ENCODE measurements around the gene C11orf52. TPM values are rescaled to one million over a fixed set of nuclear protein-coding genes. Genes with fewer than 3 reads are reported as not detected.

The C11orf52 gene
- total and polyA plus RNA-seq, 4 experiments from 2014 or later: not detected

DNA sequence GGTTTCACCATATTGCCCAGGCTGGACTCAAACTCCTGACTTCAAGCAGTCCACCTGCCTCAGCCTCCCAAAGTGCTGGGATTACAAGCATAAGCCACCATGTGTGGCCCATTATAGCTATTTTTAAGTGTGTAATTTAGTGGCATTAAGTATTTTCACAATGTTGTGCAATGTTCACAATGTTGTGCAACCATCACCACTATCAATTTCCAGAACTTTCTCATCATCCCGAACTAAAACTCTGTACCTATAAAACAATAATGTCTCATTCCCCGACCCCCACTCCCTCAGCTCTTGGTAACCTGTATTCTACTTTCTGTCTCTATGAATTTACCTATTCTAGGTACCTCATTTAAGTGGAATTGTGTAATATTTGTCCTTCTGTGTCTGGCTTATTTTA, 31.9 kb upstream of the C11orf52 start:
- ChIA-PET POLR2A (ENCODE audit: partially characterized antibody) (no interaction called here), CTCF (ENCODE audit: partially characterized antibody) (no interaction called here)
- H3K27me3 ChIP-seq (ENCODE audit: insufficient read depth, low read length): no peaks in the 10 kb centered on the region
- Mint-ChIP-seq H3K27ac (no peak overlapping the region), H3K36me3 (peaks cover 9 to 15% of the 10 kb centered on the region in 2 donors), H3K27me3 (no peaks in the 10 kb centered on the region), H3K9me3 (no peaks in the 10 kb centered on the region), H3K4me1 (no peaks in the 10 kb centered on the region), H3K4me3 (no peak overlapping the region)
- no peak overlapping the region for H3K27ac ChIP-seq (ENCODE audit: low read depth, low read length)
- H3K36me3 ChIP-seq (ENCODE audit: insufficient read depth, low read length): no peaks in the 10 kb centered on the region
- H3K4me1 ChIP-seq (ENCODE audit: insufficient read depth, low read length): no peaks in the 10 kb centered on the region
- no peak overlapping the region for H3K4me3 ChIP-seq (ENCODE audit: low read length in 2 of 2)
- no peaks in the 10 kb centered on the region for H3K9me3 ChIP-seq (ENCODE audit: control insufficient read depth in 1 of 2, low read length in 2 of 2)
- intact Hi-C loops (cut with micrococcal nuclease): no loop called here
- no peak for DNase-seq

DNA sequence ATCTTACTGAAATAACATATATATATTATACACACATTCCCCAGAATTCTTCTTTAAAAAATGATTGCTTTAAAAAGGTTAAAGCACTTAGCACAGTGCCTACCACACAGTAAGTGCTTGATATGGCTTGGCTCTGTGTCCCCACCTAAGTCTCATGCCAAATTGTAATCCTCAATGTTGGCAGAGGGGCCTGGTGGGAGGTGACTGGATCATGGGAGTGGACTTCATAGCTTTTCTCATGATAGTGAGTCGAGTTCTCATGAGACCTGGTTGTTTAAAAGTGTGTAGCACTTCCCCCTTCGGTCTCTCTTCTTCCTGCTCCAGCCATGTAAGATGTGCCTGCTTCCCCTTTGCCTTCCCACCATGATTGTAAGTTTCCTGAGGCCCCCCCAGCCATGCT, 13.3 kb upstream of the C11orf52 start:
- peaks cover 0 to 9% of the 10 kb centered on the region in 2 donors for H3K36me3 Mint-ChIP-seq
- intact Hi-C loops (cut with micrococcal nuclease): no loop called here
- Histone ChIP-seq H3K27me3 (ENCODE audit: insufficient read depth, low read length) (no peaks in the 10 kb centered on the region), H3K4me1 (ENCODE audit: insufficient read depth, low read length) (no peaks in the 10 kb centered on the region), H3K9me3 (ENCODE audit: control insufficient read depth in 1 of 2, low read length in 2 of 2) (no peaks in the 10 kb centered on the region), H3K36me3 (ENCODE audit: insufficient read depth, low read length) (no peaks in the 10 kb centered on the region), H3K4me3 (ENCODE audit: low read length in 2 of 2) (no peak overlapping the region), H3K27ac (ENCODE audit: low read depth, low read length) (no peak overlapping the region)
- ChIA-PET CTCF (ENCODE audit: partially characterized antibody) (interaction anchor here (0.7 kb wide), 1 partner anchor 21 kb away, joined by 3 read pairs; no protein-coding TSS in a partner anchor), POLR2A (ENCODE audit: partially characterized antibody) (no interaction called here)
- no peaks in the 10 kb centered on the region for H3K4me1 Mint-ChIP-seq
- H3K9me3 Mint-ChIP-seq: peaks cover 0 to 3% (median 0%) of the 10 kb centered on the region in 8 donors
- no peak for DNase-seq
- H3K27ac Mint-ChIP-seq: no peak overlapping the region
- peaks cover 5 to 12% of the 10 kb centered on the region in 2 donors for H3K27me3 Mint-ChIP-seq
- H3K4me3 Mint-ChIP-seq: no peak overlapping the region

DNA sequence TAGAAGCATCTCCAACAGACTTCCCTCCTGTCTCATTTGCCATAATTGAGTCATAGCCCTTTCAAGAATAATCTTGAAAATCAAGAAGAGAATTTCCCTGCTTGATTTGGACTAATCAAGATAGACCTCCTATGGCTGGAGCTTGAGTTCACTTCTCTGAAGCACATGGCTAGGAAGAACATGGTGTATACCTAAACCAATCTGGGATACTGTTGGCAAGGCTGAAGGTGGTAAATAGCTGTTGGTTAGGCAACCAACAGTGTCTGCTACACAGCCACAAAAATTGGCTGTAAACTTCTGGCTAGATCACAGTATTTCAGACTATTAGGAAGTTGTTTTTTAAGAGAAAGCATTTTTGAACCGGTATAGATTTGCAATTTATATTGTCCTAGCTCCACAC, 12.0 kb upstream of the C11orf52 start:
- Mint-ChIP-seq H3K27me3 (peaks cover 15 to 20% of the 10 kb centered on the region in 2 donors), H3K4me3 (no peak overlapping the region), H3K4me1 (no peaks in the 10 kb centered on the region), H3K36me3 (peaks cover 0 to 9% of the 10 kb centered on the region in 2 donors), H3K27ac (no peak overlapping the region), H3K9me3 (peaks cover 0 to 3% (median 0%) of the 10 kb centered on the region in 8 donors)
- no peaks in the 10 kb centered on the region for H3K27me3 ChIP-seq (ENCODE audit: insufficient read depth, low read length)
- H3K4me1 ChIP-seq (ENCODE audit: insufficient read depth, low read length): no peaks in the 10 kb centered on the region
- no peaks in the 10 kb centered on the region for H3K9me3 ChIP-seq (ENCODE audit: control insufficient read depth in 1 of 2, low read length in 2 of 2)
- no peak overlapping the region for H3K27ac ChIP-seq (ENCODE audit: low read depth, low read length)
- intact Hi-C loops (cut with micrococcal nuclease): no loop called here
- H3K36me3 ChIP-seq (ENCODE audit: insufficient read depth, low read length): no peaks in the 10 kb centered on the region
- POLR2A ChIA-PET (ENCODE audit: partially characterized antibody): interaction anchor here (0.9 kb wide), 1 partner anchor 19 kb away, joined by 5 read pairs; no protein-coding TSS in a partner anchor
- no peak overlapping the region for H3K4me3 ChIP-seq (ENCODE audit: low read length in 2 of 2)
- no peak for DNase-seq
- CTCF ChIA-PET (ENCODE audit: partially characterized antibody): interaction anchor here (1.7 kb wide), 1 partner anchor 25 kb away, joined by 5 read pairs; no protein-coding TSS in a partner anchor

DNA sequence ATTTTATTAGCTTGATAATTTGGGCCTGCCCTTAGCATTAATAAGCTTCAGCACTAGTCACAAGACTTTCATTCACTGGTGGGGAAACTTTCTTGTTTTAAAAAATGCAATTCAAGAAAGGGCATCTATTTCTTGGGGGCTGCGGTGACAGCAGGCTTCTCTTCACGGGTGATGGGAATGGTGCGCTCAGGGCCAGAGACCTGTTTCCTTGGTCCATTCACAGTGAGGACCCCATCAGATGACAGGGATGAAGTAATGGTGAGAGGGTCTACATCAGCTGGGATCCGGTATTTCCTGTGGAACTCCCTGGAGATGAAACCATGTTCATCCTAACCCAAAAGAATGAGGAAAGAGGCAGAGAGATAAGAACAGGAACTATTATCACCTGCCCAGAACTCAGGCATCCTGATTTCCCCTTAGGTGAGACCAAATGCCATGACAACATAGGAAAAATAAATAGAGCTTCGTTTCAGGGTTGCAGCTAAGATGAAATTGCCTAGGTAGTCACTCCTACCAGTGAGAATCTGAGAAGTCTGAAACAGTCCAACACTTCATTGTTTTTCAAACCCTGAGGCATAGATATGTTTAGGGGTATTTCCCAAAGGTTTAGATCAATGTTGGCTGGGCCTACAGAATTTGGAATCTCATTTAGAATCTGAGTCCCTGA, 9.9 kb upstream of the C11orf52 start:
- Mint-ChIP-seq H3K36me3 (peaks cover 0 to 6% of the 10 kb centered on the region in 2 donors), H3K9me3 (peaks cover 0 to 3% (median 0%) of the 10 kb centered on the region in 8 donors), H3K27me3 (peaks cover 19 to 24% of the 10 kb centered on the region in 2 donors), H3K27ac (no peak overlapping the region), H3K4me1 (peaks cover 0 to 4% (median 0%) of the 10 kb centered on the region in 4 donors), H3K4me3 (no peak overlapping the region)
- H3K27ac ChIP-seq (ENCODE audit: low read depth, low read length): no peak overlapping the region
- H3K36me3 ChIP-seq (ENCODE audit: insufficient read depth, low read length): no peaks in the 10 kb centered on the region
- intact Hi-C loops (cut with micrococcal nuclease): no loop called here
- no peaks in the 10 kb centered on the region for H3K4me1 ChIP-seq (ENCODE audit: insufficient read depth, low read length)
- no peaks in the 10 kb centered on the region for H3K27me3 ChIP-seq (ENCODE audit: insufficient read depth, low read length)
- ChIA-PET CTCF (ENCODE audit: partially characterized antibody) (interaction anchor here (1.0 kb wide), 1 partner anchor 23 kb away, joined by 4 read pairs; no protein-coding TSS in a partner anchor), POLR2A (ENCODE audit: partially characterized antibody) (no interaction called here)
- H3K4me3 ChIP-seq (ENCODE audit: low read length in 2 of 2): no peak overlapping the region
- DNase-seq: no peak
- no peaks in the 10 kb centered on the region for H3K9me3 ChIP-seq (ENCODE audit: control insufficient read depth in 1 of 2, low read length in 2 of 2)

DNA sequence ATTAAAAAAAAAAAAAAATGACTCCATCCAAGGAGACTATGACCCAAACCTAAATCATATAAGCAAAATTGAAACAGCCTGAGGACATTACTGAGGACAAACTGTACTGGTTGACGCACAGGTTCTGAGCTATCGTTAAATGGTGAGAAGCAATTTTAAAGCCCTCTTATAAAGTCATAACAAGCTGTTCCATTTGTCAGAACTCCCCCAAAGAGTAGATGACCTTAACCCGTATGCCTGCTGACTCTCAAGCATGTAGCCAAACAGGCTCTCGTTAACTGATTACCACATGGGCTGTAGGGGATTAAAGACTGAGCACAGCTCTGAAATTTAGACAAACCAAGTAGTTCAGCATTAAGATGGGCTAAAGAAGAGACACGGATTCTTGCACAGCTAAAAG, 9.3 kb upstream of the C11orf52 start:
- intact Hi-C loops (cut with micrococcal nuclease): no loop called here
- Histone ChIP-seq H3K27me3 (ENCODE audit: insufficient read depth, low read length) (no peaks in the 10 kb centered on the region), H3K9me3 (ENCODE audit: control insufficient read depth in 1 of 2, low read length in 2 of 2) (no peaks in the 10 kb centered on the region), H3K36me3 (ENCODE audit: insufficient read depth, low read length) (no peaks in the 10 kb centered on the region), H3K4me1 (ENCODE audit: insufficient read depth, low read length) (no peaks in the 10 kb centered on the region), H3K27ac (ENCODE audit: low read depth, low read length) (no peak overlapping the region), H3K4me3 (ENCODE audit: low read length in 2 of 2) (no peak overlapping the region)
- no peak overlapping the region for H3K27ac Mint-ChIP-seq
- peaks cover 0 to 6% of the 10 kb centered on the region in 2 donors for H3K36me3 Mint-ChIP-seq
- CTCF ChIA-PET (ENCODE audit: partially characterized antibody): interaction anchor here (1.0 kb wide), 1 partner anchor 22 kb away, joined by 4 read pairs; no protein-coding TSS in a partner anchor
- H3K9me3 Mint-ChIP-seq: peaks cover 0 to 3% (median 0%) of the 10 kb centered on the region in 8 donors
- POLR2A ChIA-PET (ENCODE audit: partially characterized antibody): no interaction called here
- H3K4me1 Mint-ChIP-seq: peaks cover 0 to 4% (median 0%) of the 10 kb centered on the region in 4 donors
- no peak overlapping the region for H3K4me3 Mint-ChIP-seq
- no peak for DNase-seq
- peaks cover 23 to 29% of the 10 kb centered on the region in 2 donors for H3K27me3 Mint-ChIP-seq

DNA sequence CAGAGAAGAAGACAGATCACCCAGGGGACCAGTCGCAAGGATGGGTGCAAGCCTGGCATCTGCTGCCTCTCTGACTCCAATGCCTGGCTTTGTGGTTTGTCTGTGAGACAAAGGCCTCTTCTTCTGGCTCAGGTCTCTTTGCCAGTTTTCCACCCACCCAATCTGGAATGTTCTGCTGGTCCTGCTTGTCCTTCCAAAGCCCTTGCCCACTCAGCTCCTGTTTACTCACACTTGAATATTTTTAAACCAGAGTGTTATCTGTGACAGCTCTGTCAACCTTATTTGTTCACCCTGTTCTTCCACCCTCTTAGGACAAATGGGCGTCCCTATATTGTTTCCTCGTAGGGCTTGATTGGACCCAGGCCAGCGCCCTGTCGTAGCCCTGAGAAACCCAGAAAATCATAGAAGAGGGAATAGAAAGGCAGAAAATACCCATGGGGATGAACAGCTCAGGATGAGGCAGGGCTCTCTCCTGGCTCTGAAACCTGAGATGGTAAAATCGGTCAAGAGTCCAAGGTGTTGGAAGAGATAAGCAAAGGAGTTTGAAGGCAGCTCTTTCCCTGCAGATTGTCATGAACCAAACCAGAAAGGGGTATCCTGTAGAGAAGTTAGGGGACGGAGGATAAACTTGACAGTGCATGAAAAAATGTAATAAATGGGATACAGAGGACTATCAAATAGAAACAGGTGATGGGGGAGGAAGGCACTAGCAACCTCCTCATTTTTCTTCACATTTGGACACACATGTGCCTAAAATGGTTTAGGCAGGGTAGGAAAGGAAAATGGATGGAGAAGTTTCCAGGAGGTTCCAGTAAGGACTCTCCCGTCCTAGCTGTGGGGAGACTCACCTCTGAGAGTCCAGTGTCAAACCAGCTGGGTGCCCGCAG, 7.8 kb upstream of the C11orf52 start:
- Mint-ChIP-seq H3K27ac (peak overlapping the region in 1 of 7 donors; percentile 23), H3K36me3 (no peaks in the 10 kb centered on the region), H3K4me1 (peaks cover 0 to 4% (median 0%) of the 10 kb centered on the region in 4 donors), H3K4me3 (peak overlapping the region in 1 of 8 donors; percentile 60), H3K9me3 (no peaks in the 10 kb centered on the region), H3K27me3 (peaks cover 29 to 34% of the 10 kb centered on the region in 2 donors)
- CTCF ChIA-PET (ENCODE audit: partially characterized antibody): interaction anchor here (1.8 kb wide), 1 partner anchor 69 kb away, joined by 4 read pairs; no protein-coding TSS in a partner anchor
- intact Hi-C loops (cut with micrococcal nuclease): no loop called here
- POLR2A ChIA-PET (ENCODE audit: partially characterized antibody): no interaction called here
- Histone ChIP-seq H3K4me1 (ENCODE audit: insufficient read depth, low read length) (no peaks in the 10 kb centered on the region), H3K27me3 (ENCODE audit: insufficient read depth, low read length) (peaks cover 5% of the 10 kb centered on the region), H3K9me3 (ENCODE audit: control insufficient read depth in 1 of 2, low read length in 2 of 2) (no peaks in the 10 kb centered on the region), H3K27ac (ENCODE audit: low read depth, low read length) (no peak overlapping the region), H3K4me3 (ENCODE audit: low read length in 2 of 2) (no peak overlapping the region), H3K36me3 (ENCODE audit: insufficient read depth, low read length) (no peaks in the 10 kb centered on the region)
- no peak for DNase-seq

Data from CD4-positive, alpha-beta memory T cell (primary cell).